Measurements from ENCODE around the gene SP3. TPM values are rescaled to one million over a fixed set of nuclear protein-coding genes. Genes with fewer than 3 reads are reported as not detected.

Gene SP3
- 100 to 1,000 TPM; 101 TPM for total RNA-seq

DNA sequence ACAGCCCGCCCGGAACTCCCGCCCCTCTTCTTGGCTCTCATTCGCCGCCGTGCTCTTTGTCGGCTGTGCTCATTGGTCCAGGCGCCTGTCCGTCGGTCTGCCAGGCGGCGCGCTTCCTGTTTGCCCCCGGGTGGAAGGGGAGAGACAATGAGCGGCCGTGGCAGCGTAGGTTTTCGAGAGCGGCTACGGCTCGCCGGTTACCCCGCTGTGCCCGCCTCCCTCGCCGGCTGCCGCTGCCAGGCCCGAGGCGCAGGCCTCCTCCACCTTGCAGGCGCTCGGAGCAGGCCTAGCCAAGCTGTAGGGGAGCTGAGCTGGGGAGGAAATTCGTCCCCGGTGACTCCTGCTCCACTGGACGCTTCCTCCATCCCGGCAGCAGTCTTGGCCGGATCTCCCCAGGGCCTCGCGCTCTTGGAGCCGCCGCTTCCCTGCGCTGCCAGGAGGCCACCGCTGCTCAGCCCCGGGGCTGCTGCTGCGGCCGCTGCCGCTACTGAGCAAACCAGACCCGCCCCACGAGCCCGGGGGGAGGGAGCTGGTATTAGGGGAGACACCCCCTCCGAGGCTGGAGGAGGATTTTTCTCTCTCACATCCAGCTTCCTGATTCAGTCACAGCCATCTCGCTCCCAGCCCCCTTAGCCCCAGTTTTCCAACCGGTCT is at the start of gene SP3:
Gene SP3, minus strand, starts transcription at position 2 of the 654 bp plus-strand sequence. CDS start 202 bp downstream, outside the sequence.
- ATAC-seq (ENCODE audit: low read depth) (peak; percentile 72), DNase-seq (peak; percentile 93)
- peaks cover 24% of the 10 kb centered on the region for H3K4me1 Mint-ChIP-seq
- H3K36me3 Mint-ChIP-seq, result peaks cover 20% of the 10 kb centered on the region
- no peaks in the 10 kb centered on the region for H3K9me3 Mint-ChIP-seq
- POLR2A ChIA-PET, result interaction anchor here (0.6 to 1.9 kb wide), 7 partner anchors 15 to 283 kb away, joined by 3 to 5 read pairs (median 4); no protein-coding TSS in a partner anchor
- no peaks in the 10 kb centered on the region for H3K27me3 Mint-ChIP-seq
- peak within 1 kb of the TSS; percentile 94 for H3K27ac Mint-ChIP-seq
- H3K4me3 Mint-ChIP-seq, result peak within 1 kb of the TSS; percentile 90

DNA sequence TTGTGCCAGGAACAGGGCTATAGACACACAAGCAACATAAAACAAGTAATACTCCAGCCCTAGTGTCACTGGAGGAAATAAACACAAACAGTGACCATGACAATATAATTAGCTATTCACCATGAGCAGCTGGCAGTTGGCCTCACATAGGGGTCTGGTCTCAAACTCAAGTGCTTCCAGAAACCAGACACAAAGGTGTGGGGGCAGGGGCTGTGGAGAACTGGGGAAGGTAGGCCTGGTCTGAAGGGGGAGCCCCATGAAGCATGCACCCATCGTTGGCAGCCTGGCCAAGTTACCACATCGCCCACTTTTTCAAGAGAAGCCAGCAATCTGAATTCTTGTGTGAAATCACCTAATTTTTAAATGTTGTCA is 49.5 kb upstream of the SP3 start:
- Mint-ChIP-seq H3K4me3 (no peak overlapping the region), H3K27me3 (peaks cover 33% of the 10 kb centered on the region)

DNA sequence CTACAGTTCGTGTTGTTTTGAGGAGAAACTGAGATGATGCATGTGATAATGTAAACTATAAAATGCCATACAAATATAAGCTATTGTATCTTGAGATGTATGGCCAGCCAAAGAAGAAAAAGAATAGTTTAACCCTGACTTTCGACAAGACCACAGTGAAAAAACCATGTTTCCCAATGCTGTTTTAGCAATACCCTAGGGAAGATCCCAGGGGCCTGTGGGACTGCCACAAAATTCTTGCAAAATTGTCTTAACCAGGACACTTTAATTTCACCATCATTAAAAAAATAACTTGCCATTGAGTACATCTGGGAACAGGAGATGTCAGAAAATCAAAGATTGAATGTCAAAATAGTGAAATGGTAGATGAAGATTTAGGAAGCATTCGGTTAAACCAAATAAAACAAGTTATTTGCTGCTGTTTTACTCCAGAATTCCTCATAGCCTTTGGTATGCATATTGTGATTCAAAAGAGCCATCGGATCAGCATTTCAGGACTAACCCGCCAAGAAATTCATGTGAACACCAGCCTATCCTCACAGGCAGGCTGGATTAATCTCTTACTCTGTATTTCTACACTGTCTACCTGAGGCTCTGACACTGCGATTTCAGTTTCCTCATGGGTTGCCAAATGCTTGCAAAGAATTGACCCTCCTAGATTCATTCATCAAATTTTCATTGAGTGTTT is 49.0 kb upstream of the SP3 start:
- ATAC-seq (ENCODE audit: low read depth) (no peak), DNase-seq (no peak)
- peaks cover 34% of the 10 kb centered on the region for H3K27me3 Mint-ChIP-seq
- peaks cover 2% of the 10 kb centered on the region for H3K4me1 Mint-ChIP-seq
- POLR2A ChIA-PET, result no interaction called here
- H3K9me3 Mint-ChIP-seq, result no peaks in the 10 kb centered on the region
- H3K4me3 Mint-ChIP-seq, result no peak overlapping the region
- no peaks in the 10 kb centered on the region for H3K36me3 Mint-ChIP-seq
- H3K27ac Mint-ChIP-seq, result no peak overlapping the region

More for the DNA sequence above, 49.5 kb upstream of the SP3 start:
- POLR2A ChIA-PET, result no interaction called here
- ATAC-seq (ENCODE audit: low read depth) (no peak), DNase-seq (no peak)
- H3K4me1 Mint-ChIP-seq, result peaks cover 2% of the 10 kb centered on the region
- H3K9me3 Mint-ChIP-seq, result no peaks in the 10 kb centered on the region
- no peaks in the 10 kb centered on the region for H3K36me3 Mint-ChIP-seq
- H3K27ac Mint-ChIP-seq, result no peak overlapping the region

DNA sequence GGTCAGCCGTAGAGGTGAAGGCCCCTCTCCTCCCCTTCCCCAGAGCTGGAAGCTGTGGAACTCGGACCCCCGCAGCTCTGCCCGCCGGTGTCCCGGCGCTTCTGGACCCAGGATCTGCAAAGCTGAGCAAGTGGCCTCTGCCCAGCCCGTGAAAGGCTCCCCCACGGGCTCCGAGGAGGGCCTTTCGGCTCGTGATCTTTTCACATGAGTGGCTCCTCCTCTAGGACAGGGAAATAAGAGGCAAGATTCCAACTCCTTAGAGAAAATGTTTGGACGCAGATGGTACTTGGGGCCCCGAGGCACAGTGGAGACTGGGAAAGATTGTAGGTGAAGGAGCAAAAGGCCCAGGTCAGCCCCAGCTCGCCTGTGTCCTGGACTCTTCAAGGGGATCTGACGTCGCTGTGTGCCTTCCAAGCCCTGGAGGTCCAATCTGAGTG is 48.2 kb upstream of the SP3 start:
- H3K36me3 Mint-ChIP-seq, result no peaks in the 10 kb centered on the region
- DNase-seq, result no peak
- H3K27ac Mint-ChIP-seq, result peak overlapping the region; percentile 49
- POLR2A ChIA-PET, result no interaction called here
- H3K9me3 Mint-ChIP-seq, result no peaks in the 10 kb centered on the region
- peak overlapping the region; percentile 60 for H3K4me3 Mint-ChIP-seq
- peaks cover 37% of the 10 kb centered on the region for H3K27me3 Mint-ChIP-seq
- H3K4me1 Mint-ChIP-seq, result peaks cover 2% of the 10 kb centered on the region
- no peak for ATAC-seq (ENCODE audit: low read depth)

DNA sequence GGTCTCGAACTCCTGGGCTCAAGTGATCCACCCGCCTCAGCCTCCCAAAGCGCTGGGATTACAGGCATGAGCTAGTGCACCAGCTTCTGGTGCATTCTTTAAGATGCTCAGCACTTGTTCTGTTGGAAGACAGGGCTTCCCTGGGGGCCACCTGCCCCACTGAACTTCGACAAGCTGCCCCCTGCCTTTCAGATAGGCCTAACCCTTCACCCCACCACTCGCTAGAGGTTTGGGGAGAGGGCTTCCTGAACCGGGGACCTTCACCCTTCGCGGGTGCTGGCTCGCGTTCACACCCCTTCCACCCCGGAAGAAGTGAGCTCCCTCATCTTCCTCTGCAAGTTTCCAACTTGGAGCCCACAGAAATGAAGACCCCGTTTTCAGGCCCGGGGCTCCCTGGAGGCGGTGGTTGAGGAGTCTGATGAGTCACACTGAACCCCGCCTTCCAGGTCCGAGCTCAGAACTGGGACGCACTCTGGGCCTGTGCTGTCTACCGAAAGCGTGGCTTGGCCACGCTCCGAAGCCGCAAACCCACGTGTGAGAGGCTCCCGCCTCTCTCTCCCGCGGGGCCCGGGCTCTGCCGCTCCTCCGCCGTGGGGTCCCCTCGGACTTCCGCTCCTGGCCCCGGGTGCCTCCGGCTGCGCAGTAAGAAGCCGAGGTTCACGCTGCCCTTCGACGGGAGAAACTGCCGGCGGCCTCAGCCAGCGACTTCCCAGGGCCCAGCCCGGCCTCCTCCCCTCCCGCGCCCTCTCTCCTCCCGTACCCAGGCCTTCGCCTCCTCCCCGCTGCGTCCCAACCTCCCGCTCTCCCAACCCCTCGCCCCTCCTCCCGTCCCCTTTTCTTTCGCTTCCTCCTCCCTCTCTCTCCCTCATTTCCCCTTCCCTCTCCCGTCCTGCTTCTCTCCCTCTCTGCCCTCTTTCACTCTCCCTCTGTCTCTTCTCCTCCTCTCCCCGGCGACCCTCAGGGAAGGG is 47.5 kb upstream of the SP3 start:
- Mint-ChIP-seq H3K27me3 (peaks cover 38% of the 10 kb centered on the region), H3K36me3 (no peaks in the 10 kb centered on the region), H3K9me3 (no peaks in the 10 kb centered on the region), H3K27ac (peak overlapping the region; percentile 49), H3K4me1 (peaks cover 2% of the 10 kb centered on the region), H3K4me3 (peak overlapping the region; percentile 60)
- peak; percentile 69 for ATAC-seq (ENCODE audit: low read depth)
- DNase-seq, result peak; percentile 52
- POLR2A ChIA-PET, result interaction anchor here (0.8 to 1.1 kb wide), 2 partner anchors 14 to 47 kb away, joined by 3 to 4 read pairs; partner anchors contain the start of gene SP3

DNA sequence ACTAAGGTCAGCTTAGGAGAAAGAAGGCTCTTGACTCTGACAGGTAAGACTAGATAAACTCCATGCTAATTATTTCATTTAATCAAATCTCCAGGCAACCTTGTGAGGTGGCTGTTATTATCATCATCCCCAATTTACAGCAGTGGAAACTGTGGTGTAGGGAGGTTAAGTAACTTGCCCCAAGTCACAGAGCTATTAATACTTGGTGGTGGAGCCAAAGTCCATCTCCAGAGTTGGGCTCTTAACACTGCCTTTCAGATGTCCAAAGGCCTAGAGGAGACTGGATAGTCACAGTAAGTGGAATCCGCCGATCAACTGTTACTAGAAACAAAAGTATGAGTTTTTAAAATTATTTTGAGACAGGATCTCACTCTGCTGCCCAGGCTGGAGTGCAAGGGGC is 46.6 kb upstream of the SP3 start:
- Mint-ChIP-seq H3K27me3 (peaks cover 38% of the 10 kb centered on the region), H3K9me3 (no peaks in the 10 kb centered on the region), H3K27ac (no peak overlapping the region), H3K36me3 (no peaks in the 10 kb centered on the region), H3K4me1 (peaks cover 2% of the 10 kb centered on the region), H3K4me3 (no peak overlapping the region)
- DNase-seq, result no peak
- POLR2A ChIA-PET, result interaction anchor here (1.1 kb wide), 1 partner anchor 46 kb away, joined by 4 read pairs; the partner anchor contains the start of gene SP3
- ATAC-seq (ENCODE audit: low read depth), result no peak

DNA sequence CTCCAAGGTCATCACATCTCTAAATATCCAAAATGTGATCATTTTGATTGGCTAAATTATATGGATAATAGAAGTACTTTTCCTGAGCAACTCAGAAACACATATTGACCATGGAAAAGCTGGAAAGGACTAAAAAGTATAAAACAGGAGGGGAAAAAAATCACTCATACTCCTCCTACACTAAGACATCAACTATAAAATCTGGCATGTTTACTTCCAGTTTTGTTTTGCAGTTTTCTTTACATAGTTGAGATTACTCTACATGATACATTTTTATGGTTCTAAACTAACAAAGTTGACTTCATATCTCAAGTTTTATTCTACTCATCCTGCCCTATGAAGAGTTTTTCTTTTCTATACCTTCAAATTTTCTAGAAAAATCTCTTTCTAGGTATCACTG is 46.0 kb upstream of the SP3 start:
- no peak for DNase-seq
- H3K36me3 Mint-ChIP-seq, result no peaks in the 10 kb centered on the region

DNA sequence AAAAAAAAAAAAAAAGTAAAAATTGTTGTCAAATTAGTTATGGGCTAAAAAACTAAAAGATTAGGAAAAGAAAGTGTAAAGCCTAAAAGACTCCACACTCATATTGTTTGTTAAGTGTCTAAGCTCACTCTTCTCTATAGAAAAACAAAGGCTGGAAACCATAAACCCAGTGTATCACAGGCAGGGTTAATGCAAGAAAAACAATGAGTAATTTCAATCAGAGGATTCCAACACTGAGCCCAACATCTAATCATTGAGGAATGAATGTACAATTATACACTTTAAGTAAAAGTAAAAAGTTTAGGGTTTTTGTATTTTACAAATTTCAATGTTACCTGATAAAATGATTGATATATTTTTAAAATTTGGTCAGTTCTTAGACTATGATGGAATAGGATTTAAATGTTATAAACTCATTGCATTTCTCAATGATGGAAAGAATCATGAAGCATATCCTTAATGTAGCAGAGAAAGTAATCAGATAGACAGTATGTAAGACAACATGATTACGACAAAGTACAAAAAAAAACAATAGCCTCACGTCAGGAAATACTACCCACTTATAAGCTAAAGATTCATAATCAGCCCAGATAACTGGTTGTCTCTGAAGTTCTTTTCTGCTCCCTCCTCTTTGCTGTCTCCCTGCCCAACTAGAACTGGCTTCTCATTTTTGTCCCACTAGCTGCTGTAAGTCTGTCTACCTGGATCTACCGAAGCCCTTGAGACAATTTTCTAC is 44.5 kb upstream of the SP3 start:
- POLR2A ChIA-PET, result no interaction called here
- Mint-ChIP-seq H3K36me3 (no peaks in the 10 kb centered on the region), H3K4me1 (peaks cover 2% of the 10 kb centered on the region), H3K27me3 (peaks cover 27% of the 10 kb centered on the region), H3K27ac (no peak overlapping the region), H3K4me3 (no peak overlapping the region), H3K9me3 (no peaks in the 10 kb centered on the region)
- DNase-seq (no peak), ATAC-seq (ENCODE audit: low read depth) (no peak)

More for the DNA sequence above, 46.0 kb upstream of the SP3 start:
- no peak for ATAC-seq (ENCODE audit: low read depth)
- H3K4me1 Mint-ChIP-seq, result peaks cover 2% of the 10 kb centered on the region
- H3K27me3 Mint-ChIP-seq, result peaks cover 34% of the 10 kb centered on the region
- POLR2A ChIA-PET, result no interaction called here
- no peaks in the 10 kb centered on the region for H3K9me3 Mint-ChIP-seq
- no peak overlapping the region for H3K27ac Mint-ChIP-seq
- H3K4me3 Mint-ChIP-seq, result no peak overlapping the region

DNA sequence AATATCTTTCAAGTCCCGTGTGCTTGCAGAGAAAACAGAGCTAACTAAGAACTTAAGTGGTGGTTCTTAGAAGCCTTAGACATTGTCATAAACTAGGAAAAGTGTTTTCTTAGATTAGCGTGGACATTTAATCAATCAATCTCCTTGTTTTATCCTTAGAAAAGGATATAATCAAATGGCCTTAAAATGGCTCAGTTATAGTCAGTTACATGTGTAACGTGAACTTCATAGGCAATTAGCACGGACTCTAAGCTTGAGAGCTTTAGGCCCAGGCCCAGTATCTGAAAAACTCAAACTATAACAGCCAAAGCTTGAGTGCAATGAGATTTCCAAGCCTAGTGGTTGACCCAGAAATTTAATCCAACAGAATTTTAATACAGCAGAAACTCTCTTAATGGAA is 43.5 kb upstream of the SP3 start:
- Mint-ChIP-seq H3K9me3 (no peaks in the 10 kb centered on the region), H3K27ac (no peak overlapping the region), H3K4me1 (peaks cover 2% of the 10 kb centered on the region), H3K27me3 (peaks cover 22% of the 10 kb centered on the region), H3K4me3 (no peak overlapping the region), H3K36me3 (no peaks in the 10 kb centered on the region)
- DNase-seq (no peak), ATAC-seq (ENCODE audit: low read depth) (no peak)
- POLR2A ChIA-PET, result no interaction called here

DNA sequence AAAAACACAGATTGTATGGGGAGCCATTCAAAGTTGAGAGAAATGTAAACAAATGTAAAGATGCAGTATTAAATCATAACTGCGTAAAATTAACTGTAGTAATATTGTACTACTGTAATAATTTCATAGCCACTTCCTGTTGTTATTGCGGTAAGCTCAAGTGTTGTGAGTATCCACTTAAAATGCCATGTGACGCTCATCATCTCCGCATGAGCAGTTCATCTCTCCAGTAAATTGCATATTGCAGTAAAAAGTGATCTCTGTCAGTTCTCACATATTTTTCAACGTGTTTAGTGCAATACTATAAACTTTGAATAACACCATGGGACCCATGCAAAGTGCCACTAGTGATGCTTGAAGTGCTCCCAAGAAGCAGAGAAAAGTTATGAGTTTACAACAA is 41.8 kb upstream of the SP3 start:
- POLR2A ChIA-PET, result no interaction called here

DNA sequence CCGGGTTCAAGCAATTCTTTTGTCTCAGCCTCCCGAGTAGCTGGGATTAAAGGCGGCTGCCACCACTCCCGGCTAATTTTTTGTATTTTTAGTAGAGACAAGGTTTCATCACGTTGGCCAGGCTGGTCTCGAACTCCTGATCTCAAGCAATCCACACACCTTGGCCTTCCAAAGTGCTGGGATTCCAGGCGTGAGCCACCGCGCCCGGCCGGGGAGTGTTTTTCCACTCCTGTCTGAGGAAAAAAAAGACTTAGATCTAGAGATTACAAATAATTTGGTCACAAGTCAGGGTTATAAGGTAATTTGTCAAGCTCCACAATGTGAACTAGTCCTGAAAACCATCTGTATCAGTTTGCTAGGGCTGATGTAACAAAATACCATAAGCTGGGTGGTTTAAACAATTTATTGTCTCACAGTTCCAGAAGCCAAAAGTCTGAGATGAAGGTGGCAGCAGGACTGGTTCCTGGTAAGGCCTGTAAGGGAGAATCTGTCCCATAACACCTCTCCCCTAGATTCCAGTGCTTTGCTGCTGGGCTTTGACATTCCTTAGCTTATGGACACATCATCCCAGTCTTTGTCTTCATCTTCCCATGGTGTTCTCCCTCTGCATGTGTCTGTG is 40.7 kb upstream of the SP3 start:
- POLR2A ChIA-PET, result no interaction called here
- Mint-ChIP-seq H3K4me3 (no peak overlapping the region), H3K36me3 (no peaks in the 10 kb centered on the region), H3K27me3 (peaks cover 10% of the 10 kb centered on the region), H3K4me1 (no peaks in the 10 kb centered on the region), H3K27ac (no peak overlapping the region), H3K9me3 (no peaks in the 10 kb centered on the region)
- ATAC-seq (ENCODE audit: low read depth) (no peak), DNase-seq (no peak)

More for the DNA sequence above, 41.8 kb upstream of the SP3 start:
- Mint-ChIP-seq H3K27me3 (peaks cover 15% of the 10 kb centered on the region), H3K27ac (no peak overlapping the region), H3K36me3 (no peaks in the 10 kb centered on the region), H3K9me3 (no peaks in the 10 kb centered on the region), H3K4me1 (no peaks in the 10 kb centered on the region), H3K4me3 (no peak overlapping the region)
- DNase-seq, result no peak
- ATAC-seq (ENCODE audit: low read depth), result no peak

DNA sequence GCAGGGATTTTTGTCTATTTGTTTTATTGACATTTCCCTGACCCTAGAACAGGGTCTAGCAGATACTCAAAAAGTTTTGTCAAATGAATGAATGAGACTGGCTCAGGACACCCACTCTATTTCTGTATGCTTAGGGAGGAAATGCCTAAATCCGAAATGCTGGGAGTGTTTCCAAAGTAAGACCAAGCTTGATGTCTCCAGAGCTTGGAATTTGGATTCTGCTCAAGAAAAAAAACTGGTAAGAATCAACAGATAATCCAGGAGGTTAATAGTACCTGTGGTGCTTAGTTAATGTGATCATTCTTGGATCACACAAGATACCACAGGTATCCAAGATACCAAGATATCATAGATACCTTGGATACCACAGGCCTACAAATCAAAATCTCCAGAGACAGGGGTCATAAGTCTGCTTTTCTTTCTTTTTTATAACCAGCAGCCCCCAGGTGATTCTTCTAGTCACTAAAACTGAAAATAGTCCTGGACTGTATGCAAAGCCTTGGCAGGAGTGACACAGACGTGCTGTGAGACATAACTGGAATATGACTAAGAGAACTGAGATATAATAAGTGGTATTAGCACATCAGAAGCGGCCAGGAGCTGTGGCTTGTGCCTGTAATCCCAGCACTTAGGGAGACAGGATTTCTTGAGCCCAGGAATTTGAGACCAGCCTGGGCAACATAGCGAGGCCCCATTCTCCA is 39.9 kb upstream of the SP3 start:
- Mint-ChIP-seq H3K9me3 (no peaks in the 10 kb centered on the region), H3K27me3 (peaks cover 9% of the 10 kb centered on the region), H3K27ac (no peak overlapping the region), H3K36me3 (no peaks in the 10 kb centered on the region), H3K4me3 (no peak overlapping the region), H3K4me1 (no peaks in the 10 kb centered on the region)
- ATAC-seq (ENCODE audit: low read depth), result no peak
- POLR2A ChIA-PET, result no interaction called here
- DNase-seq, result no peak

Measured in activated naive CD8-positive, alpha-beta T cell treated with anti-CD3 and anti-CD28 coated beads, Interleukin-2, amount 10 ng/mL, durations not matched to agents 7 days and 5 days (primary cell).